OCI-M2 (cell line): ENCODE data around the gene CELA2B.
"Not testable (repeated sequence)": the region's sequence is repeated elsewhere in the genome, so short reads cannot be mapped to it uniquely, and the experiment has no call there.

Experiments
- DNase-seq: peaks from one replicate; lab custom pipeline; 2025; ENCODE audit not compliant: unreplicated experiment; lab: John Stamatoyannopoulos, UW

The CELA2B gene

DNA sequence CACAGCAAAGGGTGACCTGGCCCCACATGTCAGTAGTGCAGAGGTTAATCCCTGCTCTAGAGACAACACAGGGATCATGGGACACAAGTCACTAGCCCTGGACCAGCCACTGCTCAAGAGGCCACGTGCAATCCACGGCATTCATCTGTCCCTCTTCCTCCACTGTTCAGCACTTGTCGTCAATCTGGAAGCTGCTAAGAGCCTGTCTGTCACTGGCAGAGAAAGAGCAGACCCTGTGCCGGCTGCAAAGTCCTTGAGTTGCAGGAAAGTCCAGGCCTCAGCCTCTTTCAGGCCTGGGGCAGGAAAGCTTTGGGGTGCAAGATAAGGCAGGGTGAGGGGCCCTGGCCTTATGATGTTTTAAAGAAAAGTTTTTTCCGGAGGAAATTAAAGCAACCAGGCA is 16.7 kb downstream of the CELA2B start:
- no peak for DNase-seq

DNA sequence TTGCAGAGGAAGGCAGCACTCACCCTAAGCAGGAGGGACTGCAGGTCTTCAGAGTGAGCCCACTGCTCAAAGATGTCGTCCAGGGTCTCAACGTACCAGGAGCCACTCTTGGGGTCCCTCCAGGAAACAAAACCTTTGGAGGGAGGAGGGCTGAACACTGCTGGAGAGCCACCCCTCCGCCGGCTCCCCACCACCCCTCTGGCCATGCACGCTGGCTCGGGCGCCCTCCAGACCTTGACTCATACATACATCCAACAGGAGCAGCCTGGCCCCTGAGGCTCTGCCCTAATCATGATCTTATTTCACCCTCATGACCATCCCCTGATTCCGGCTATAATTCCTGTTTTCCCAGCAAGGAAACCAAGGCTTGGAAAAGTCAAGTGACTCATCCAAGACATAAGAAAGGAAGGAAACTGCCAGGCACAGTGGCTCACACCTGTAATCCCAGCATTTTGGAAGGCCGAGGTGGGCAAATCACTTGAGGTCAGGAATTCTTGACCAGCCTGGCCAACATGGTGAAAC is 18.0 kb downstream of the CELA2B start:
- DNase-seq: no peak

DNA sequence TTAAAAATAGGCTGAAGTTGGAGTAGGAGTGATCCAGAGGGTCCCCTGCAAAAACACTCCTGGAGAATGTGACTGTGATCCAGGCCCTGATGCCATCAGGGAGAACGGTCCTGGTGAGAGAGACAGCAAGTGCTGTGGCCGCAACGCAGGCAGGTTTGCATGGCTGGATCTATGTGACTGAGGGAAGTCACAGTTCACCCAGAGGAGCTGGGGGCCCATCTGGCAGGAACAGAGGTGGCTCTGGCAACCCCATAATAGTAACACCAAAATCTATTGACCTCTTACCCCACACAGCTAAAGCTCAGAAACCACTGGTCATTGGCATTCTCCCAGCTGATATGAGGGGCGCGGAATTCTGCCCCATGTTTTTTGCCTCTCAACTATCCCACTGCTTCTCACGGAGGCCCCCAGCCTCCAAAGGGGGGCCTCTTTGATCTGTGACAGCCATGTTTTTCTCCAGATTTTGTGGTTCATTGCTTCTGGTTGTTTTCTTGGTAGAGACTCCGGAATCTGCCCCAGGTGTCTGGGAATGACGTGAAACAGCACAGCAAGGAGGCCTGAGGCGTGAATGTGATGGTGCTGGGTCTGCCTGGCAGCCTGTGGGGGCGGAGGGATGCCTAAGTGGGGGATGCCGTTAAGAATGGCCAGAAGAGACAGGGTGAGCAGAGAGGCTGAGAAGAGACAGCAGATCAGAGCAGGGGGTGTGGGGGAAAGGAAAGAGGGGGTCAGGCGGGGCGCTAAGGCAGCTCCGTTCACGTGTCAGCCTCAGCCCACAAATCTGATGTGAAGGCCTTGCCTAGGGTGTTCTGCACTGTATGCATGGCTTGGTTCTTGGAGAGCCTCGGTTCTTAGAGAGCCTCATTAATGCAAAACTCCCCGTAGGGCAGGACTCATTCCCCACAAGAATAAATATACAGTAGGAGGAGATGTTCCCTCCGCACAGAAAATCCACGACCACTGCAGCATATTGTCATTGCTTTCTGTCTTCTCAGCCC is 24.6 kb downstream of the CELA2B start:
- DNase-seq: no peak

DNA sequence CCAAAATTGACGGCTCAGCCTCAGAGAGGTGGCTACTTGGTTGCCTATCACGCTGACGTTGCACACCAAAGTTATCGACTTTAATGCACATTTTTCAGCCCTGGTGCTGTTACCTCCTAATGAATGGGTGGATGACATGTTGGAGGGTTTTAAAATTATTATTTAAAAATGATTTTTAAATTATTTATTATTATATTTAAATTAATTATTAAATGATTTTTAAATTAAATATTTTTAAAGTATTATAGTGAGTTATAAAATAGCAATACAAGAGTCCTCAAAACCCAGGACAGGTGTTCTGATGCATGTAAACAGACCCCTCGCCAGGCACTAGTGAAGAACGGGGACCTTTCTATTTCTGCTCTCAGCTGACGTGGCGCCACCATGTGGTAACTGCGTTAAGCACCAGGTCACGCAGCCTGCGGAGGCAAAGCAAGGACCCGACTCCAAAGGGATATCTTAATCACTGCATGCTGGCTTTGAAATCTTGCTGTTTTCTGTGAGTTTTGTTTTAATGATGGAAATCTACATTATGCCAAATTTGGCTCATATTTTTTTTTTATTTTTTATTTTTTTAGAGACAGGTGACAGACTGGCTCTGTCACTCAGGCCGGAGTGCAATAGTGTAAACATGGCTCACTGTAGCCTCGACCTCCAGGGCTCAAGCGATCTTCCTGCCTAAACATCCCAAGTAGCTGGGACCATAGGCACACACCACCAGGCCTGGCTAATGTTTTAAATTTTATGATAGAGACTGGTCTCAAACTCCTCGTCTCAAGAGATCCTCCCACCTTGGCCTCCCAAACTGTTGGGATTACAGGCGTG is 25.5 kb downstream of the CELA2B start:
- no peak for DNase-seq

DNA sequence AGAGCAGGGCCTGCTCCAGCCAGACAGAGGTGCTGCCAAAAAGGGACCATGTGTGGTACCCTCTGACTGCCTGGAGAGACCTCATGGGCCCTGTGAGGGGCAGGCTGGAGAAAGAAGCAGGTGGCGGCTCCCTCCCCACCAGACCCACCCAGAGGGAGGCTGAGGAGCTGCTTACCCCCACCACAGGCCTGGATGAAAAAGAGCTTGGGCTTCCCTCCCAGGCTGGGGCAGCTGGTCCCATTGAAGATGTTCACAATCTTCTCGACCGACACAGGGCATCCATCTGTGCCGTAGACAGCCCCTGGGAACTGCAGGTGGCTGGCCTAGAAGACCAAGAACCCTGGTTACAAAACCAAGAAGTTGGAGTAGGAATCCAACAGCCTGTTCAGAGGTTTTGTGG is 28.5 kb downstream of the CELA2B start:
- no peak for DNase-seq

DNA sequence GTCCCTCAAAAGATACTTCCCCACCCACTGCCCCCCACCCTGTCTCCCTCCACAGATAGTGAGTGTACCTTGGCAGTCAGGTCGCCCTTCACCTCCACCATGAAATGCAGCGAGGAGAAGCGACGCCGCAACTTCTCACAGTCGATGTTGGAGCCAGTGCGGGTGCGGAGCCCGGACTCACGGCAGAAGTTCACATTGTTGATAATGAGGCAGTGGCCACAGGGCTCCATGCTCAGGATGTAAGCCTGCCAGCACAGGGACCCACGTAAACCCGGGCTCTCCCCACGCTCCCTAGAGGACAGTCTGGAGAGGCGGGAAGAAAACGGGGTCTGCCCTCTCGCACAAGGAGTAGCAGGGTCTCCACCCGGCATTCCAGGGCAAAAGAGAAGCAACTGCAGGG is 30.9 kb downstream of the CELA2B start:
- DNase-seq: no peak

DNA sequence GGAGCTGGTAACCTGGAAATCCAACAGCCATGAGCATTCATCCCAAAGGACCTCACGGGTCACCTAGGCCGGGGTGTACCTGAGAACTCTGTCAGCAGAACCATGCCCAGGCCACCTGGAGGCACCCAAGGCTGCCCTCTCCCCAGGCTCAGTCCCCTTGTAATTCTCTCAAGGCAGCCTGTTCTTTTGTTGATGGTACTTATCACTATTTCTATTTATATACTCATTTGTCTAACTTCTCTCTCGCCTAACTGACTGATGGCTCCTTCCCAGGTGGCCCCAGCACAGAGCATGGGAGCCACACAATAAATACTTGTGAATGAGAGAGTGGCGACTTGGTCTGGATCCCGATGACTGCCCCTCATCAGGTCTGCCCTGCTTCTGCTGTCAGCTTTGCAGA is 31.4 kb downstream of the CELA2B start:
- no peak for DNase-seq

DNA sequence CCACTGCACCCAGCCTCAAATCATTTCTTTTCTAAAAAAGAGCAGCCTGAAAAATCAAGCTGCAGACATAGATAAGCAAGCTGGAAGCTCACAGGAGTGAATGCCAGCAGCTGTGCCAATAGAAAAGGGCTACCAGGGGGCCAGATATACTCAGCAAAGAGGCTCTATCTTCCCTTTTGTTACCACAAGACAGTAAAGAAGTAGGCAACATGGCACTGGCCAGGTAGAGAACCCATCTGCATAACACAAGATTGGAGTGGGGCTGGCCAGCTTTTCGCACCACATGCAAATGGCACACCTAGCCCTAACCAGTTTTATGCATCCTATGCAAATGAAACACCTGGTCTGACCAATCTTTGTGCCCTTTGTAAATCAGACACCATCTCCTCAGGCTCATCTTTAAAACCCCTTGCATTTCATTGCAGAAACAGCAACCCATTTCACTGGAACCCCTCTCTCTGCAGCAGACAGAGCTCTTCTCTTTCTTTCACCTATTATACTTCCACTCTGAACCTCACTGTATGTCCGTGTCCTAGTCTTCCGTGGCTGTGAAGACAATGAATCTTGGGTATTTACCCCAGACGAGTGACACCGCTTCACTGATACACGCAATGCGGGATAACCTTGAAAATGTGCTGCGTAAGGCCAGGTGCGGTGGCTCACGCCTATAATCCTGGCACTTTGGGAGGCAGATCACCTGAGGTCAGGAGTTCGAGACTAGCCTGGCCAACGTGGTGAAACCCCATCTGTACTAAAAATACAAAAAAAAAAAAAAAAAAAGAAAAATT is 33.0 kb downstream of the CELA2B start:
- no peak for DNase-seq

DNA sequence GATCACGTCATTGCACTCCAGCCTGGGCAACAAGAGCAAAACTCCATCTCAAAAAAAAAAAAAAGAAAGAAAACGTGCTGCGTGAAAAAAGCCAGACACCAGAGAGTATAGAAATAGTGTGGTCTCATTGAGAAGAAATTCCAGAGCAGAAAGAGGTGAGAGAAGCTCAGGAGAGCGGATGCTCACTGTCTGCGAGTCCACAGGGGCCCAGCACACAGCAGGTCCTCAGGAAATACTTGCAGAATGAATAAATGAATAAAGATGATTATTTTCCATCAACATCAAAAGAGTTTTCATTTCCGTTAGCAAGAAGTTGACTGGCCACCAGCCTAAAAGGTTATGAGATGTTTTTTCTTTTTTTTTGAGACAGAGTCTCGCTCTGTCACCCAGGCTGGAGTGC is 33.7 kb downstream of the CELA2B start:
- no peak for DNase-seq

DNA sequence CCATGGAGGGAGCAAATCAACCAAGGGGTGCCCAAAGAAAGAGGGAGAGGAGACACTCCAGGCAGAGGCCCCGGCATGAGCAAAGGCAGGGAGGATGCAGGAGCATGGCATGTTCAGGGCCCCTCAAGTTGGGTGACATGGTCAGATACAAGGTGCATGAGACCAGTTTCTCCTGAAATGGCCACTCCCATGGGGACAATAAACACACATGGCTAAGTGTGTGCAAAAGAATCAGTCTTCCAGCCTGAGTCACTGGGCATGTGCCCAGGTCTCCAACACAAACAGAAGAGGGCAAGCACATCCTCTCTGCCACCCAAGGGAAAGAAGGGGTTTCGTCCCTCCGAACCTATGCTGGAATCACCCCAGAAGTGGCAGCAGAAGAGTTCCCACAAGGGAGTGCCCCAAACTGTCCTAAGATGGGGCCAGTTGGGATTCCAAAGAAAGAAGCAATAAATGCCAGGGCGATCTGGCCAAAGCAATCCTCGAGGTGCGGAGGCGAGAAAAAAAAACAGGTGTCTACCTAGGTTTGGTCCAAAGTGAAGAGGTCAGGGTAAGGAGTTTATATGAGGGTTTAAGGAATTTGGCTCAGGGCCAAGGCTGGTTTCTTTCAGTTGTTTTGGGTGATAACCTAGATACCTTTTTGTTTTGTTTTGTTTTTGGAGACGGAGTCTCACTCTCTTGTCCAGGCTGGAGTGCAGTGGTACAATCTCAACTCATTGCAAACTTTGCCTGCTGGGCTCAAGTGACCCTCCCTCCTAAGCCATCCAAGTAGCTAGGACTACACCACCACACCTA is 34.9 kb downstream of the CELA2B start:
- no peak for DNase-seq

DNA sequence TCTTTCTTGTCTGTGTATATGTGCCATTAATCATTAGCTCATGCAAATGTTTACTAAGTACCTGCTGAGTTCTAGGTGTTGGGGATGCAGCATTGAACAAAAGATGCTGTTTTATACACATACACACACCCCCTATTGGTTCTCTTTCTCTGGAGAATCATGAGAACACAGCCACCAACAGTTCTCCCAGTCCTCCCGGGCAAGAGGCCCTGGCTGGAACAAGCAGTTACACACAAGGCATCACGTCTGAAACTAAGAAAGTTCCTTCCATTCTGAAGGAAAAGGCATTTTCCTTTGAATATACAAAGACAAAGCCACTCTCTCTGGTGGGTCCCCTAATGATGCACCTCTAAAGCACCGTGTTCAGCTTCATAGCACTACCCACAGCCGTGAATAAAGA is 37.3 kb downstream of the CELA2B start:
- no peak for DNase-seq

DNA sequence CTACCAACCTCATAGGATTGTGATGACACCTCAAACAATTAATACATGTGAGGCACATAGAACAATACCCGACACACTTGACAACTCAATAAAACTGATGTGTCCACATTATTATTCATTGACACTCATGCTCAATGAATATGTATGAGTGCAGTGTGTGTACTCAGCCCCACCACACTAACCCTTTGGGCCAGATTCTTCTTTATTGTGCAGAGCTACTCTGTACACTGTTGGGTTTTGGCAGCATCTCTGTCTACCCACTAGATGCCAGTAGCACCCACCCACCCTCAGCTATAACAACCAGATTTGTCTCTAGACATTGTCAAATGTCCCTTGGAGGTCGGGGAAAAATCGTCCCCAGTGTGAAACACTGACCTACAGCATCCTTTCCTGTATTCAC is 38.0 kb downstream of the CELA2B start:
- no peak for DNase-seq

DNA sequence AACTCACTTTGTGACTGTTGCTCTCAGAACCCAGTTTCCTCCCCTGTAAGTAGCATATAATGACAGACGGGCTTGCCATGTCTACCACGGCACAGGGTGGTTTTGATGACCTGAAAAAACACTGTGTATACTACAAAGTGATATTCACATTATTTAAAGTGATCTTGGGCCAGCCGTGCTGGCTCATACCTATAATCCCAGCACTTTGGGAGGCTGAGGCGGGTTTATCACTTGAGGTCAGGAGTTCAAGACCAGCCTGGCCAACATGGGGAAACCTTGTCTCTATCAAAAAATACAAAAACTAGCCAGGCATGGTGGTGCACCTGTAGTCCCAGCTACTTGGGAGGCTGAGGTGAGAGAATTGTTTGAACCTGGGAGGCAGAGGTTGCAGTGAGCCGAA is 38.7 kb downstream of the CELA2B start:
- not testable (repeated sequence) for DNase-seq

DNA sequence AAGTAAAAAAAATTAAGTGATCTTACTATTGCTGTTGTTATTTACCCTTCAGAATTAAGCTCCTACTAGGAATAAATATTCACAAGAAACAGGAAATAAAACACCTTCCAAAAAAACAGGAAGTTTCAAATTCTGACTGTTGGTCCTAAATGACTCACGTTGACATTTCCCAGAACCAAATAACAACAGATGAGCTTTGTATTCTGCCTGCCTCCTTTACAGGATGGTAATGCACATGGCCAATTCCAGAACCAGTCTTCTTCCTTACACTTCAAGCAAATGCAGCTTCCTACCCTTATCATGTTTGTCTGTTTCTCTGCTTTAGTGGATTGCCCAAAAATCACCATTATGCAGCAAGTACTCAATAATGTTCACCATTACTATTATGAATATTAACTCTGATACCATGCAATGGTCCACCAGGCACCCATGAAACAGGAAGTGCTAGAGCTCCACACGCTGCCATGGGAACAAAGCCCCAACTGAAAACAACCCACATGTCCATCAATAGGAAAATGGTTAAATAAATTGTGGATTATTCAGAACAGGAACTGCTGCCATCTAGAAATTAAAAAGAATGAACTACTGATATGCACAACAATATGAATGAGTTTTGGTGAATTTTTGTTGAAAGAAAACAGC is 39.2 kb downstream of the CELA2B start:
- DNase-seq: no peak

DNA sequence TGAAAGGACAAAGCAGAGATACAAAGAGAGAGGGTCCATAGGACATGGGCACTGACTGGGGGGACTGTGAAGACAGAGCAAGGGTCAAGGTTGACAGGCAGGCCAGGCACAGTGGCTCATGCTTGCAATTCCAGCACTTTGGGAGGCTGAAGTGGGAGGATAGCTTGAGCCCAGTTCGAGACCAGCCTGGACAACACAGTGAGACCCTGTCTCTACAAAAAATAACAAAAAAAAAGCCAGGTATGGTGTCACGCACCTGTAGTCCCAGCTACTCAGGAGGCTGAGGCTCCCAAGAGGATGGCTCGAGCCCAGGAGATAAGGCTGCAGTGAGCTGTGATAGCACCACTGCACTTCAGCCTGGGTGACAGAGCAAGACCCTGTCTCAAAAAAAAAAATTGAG is 43.7 kb downstream of the CELA2B start:
- no peak for DNase-seq

DNA sequence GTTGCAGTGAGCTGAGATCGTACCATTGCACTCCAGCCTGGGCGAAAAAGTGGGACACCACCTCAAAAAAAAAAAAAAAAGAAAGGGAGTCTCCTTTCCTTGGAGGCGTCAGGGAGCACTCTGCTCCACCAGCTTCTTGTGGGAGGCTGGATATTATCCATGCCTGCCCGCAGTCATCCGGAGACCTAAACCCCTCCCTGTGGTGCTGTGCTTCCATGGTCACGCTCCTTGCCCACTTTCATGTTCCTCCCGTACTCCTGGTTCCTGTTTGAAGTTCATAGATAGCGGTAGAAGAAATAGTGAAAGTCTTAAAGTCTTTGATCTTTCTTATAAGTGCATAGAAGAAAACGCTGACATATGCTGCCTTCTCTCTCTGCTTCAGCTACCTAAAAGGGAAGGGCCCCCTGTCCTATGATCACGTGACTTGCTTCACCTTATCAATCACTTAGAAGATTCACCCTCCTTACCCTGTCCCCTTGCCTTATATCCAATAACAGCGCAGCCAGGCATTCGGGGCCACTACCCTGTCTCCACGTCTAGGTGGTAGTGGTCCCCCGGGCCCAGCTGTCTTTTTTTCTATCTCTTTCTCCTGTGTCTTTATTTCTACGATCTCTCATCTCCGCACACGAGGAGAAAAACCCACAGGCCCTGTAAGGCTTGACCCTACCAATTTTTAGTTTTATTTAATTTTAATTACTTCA is 45.5 kb downstream of the CELA2B start:
- not testable (repeated sequence) for DNase-seq

DNA sequence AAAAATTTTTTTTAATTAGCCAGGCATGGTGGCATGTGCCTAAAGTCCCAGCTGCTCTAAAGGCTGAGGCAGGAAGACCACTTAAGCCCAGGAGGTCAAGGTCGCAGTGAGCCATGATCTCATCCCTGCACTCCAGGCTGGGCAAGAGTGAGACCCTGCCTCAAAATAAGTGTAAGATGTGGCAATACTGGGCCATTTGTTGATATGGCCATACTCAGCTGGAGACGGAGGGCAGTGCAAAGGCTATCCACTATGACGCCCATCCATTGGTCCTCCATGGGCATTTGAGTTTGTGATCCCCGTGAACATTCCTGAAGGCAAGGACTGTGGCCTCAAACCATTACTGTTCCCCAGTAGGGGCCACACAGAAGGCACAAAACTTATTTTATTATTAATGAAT is 46.6 kb downstream of the CELA2B start:
- no peak for DNase-seq

DNA sequence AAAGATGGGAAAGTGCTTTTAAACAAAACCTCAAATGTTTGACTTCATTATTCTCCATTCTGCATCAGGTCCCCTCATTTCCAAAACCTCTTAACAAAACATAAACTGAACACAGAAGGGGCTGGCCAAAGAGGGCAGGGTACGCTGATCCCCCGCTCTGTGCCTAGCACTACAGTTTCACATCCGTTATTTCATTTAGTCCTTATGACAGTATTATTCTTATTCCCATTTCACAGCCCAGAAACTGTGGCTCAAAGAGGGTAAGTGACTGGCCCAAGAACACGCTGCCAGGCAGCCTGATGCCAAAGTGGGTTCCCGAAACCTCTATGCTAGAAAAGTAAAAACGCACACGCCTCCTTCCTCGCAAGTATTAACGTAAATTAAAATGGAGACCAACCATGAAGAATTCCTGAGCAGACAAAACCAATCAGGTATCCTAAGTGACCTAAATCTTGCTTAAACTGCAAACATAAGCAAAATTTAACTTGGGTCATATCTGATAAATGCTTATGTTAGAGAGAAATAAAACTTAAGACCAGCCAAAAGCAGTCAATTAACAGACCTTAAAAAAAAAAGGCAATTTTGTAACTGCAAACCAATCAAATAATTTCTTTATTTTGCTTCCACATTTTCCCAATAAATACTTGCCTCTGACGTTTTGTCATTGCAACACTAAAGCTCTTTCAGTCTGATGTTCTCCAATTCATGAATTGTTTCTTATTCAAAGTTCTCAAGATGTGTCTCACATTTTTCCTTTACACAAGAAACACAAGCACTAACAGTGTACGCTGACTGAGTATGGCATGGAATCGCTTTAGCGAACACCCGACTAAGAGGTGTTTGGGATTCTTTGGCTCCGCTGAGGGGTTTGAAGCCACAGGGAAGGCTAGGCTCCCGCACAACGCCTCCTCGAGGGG is 47.5 kb downstream of the CELA2B start:
- peak; percentile 64 for DNase-seq
